Measurements from ENCODE around the gene AMHR2.
"Not testable (repeated sequence)": the region's sequence is repeated elsewhere in the genome, so short reads cannot be mapped to it uniquely, and the experiment has no call there.

The AMHR2 gene

GRCh38 chr12:53423597-53423996 is at the start of gene AMHR2:
Gene AMHR2 (plus strand): TSS chr12:53423855. CDS start chr12:53423935, 80 bp downstream.
- H3K9me3 ChIP-seq (ENCODE audit: control insufficient read depth, insufficient read depth, low read length), result no peaks in the 10 kb centered on the region
- H3K27ac ChIP-seq (ENCODE audit: low read depth, low read length), result no peak within 1 kb of the TSS
- peaks cover 9% of the 10 kb centered on the region; the same call in 1 of the 2 replicates for H3K4me1 ChIP-seq (ENCODE audit: control insufficient read depth, insufficient read depth, low read length)
- no peak within 1 kb of the TSS for H3K4me3 ChIP-seq (ENCODE audit: low read depth, low read length)
- H3K27me3 ChIP-seq (ENCODE audit: control insufficient read depth, insufficient read depth, low read length), result no peaks in the 10 kb centered on the region
- no peak within 1 kb of the TSS for H3K9ac ChIP-seq (ENCODE audit: low read depth, low read length)
- no peaks in the 10 kb centered on the region for H3K36me3 ChIP-seq (ENCODE audit: control insufficient read depth, insufficient read depth, low read length)

DNA sequence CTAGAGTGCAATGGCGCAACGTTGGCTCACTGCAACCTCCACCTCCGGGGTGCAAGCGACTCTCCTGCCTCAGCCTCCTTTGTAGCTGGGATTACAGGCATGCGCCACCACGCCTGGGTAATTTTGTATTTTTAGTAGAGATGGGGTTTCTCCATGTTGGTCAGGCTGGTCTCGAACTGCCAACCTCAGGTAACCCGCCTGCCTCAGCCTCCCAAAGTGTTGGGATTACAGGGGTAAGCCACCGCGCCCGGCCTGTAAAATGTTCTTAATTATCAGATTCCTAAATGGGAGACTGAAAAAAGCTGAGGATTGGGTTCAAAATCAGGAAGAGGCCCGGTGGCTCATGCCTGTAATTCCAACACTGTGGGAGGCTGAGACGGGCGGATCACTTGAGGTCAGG is 49.4 kb upstream of the AMHR2 start:
- H3K9me3 ChIP-seq (ENCODE audit: control insufficient read depth, insufficient read depth, low read length); H3K9ac ChIP-seq (ENCODE audit: low read depth, low read length); H3K27me3 ChIP-seq (ENCODE audit: control insufficient read depth, insufficient read depth, low read length); H3K36me3 ChIP-seq (ENCODE audit: control insufficient read depth, insufficient read depth, low read length); H3K27ac ChIP-seq (ENCODE audit: low read depth, low read length); H3K4me3 ChIP-seq (ENCODE audit: low read depth, low read length): not testable (repeated sequence)
- peaks cover 20% of the 10 kb centered on the region for H3K4me1 ChIP-seq (ENCODE audit: control insufficient read depth, insufficient read depth, low read length)

- H3K4me1 ChIP-seq (ENCODE audit: control insufficient read depth, insufficient read depth, low read length), result peaks cover 21% of the 10 kb centered on the region
- H3K9ac ChIP-seq (ENCODE audit: low read depth, low read length), result no peak overlapping the region
- H3K9me3 ChIP-seq (ENCODE audit: control insufficient read depth, insufficient read depth, low read length), result no peaks in the 10 kb centered on the region
- H3K27ac ChIP-seq (ENCODE audit: low read depth, low read length), result no peak overlapping the region
- H3K36me3 ChIP-seq (ENCODE audit: control insufficient read depth, insufficient read depth, low read length), result peaks cover 3% of the 10 kb centered on the region; the same call in 1 of the 2 replicates
- no peaks in the 10 kb centered on the region for H3K27me3 ChIP-seq (ENCODE audit: control insufficient read depth, insufficient read depth, low read length)
- H3K4me3 ChIP-seq (ENCODE audit: low read depth, low read length), result no peak overlapping the region
These were observed 46.9 kb upstream of the AMHR2 start for GRCh38 chr12:53376747-53377146.

GRCh38 chr12:53378222-53378621 is 45.4 kb upstream of the AMHR2 start:
- peak overlapping the region; percentile 99 for H3K27ac ChIP-seq (ENCODE audit: low read depth, low read length)
- H3K9me3 ChIP-seq (ENCODE audit: control insufficient read depth, insufficient read depth, low read length), result no peaks in the 10 kb centered on the region; the same call in 1 of the 2 replicates
- H3K36me3 ChIP-seq (ENCODE audit: control insufficient read depth, insufficient read depth, low read length), result peaks cover 17% of the 10 kb centered on the region
- no peaks in the 10 kb centered on the region for H3K27me3 ChIP-seq (ENCODE audit: control insufficient read depth, insufficient read depth, low read length)
- peaks cover 26% of the 10 kb centered on the region for H3K4me1 ChIP-seq (ENCODE audit: control insufficient read depth, insufficient read depth, low read length)
- H3K9ac ChIP-seq (ENCODE audit: low read depth, low read length), result peak overlapping the region; percentile 87; the same call in 1 of the 2 replicates
- H3K4me3 ChIP-seq (ENCODE audit: low read depth, low read length), result no peak overlapping the region

GRCh38 chr12:53378724-53379388 is 44.8 kb upstream of the AMHR2 start:
- no peaks in the 10 kb centered on the region for H3K27me3 ChIP-seq (ENCODE audit: control insufficient read depth, insufficient read depth, low read length)
- peak overlapping the region; percentile 71 for H3K4me3 ChIP-seq (ENCODE audit: low read depth, low read length)
- H3K36me3 ChIP-seq (ENCODE audit: control insufficient read depth, insufficient read depth, low read length), result peaks cover 23% of the 10 kb centered on the region
- peaks cover 26% of the 10 kb centered on the region for H3K4me1 ChIP-seq (ENCODE audit: control insufficient read depth, insufficient read depth, low read length)
- no peaks in the 10 kb centered on the region; the same call in 1 of the 2 replicates for H3K9me3 ChIP-seq (ENCODE audit: control insufficient read depth, insufficient read depth, low read length)
- H3K9ac ChIP-seq (ENCODE audit: low read depth, low read length), result peak overlapping the region; percentile 87
- peak overlapping the region; percentile 99 for H3K27ac ChIP-seq (ENCODE audit: low read depth, low read length)

GRCh38 chr12:53379389-53380103 is 44.1 kb upstream of the AMHR2 start:
- Histone ChIP-seq H3K4me3 (ENCODE audit: low read depth, low read length) (peak overlapping the region; percentile 71), H3K4me1 (ENCODE audit: control insufficient read depth, insufficient read depth, low read length) (peaks cover 26% of the 10 kb centered on the region), H3K9ac (ENCODE audit: low read depth, low read length) (peak overlapping the region; percentile 87), H3K36me3 (ENCODE audit: control insufficient read depth, insufficient read depth, low read length) (peaks cover 27% of the 10 kb centered on the region), H3K27me3 (ENCODE audit: control insufficient read depth, insufficient read depth, low read length) (no peaks in the 10 kb centered on the region), H3K9me3 (ENCODE audit: control insufficient read depth, insufficient read depth, low read length) (no peaks in the 10 kb centered on the region; the same call in 1 of the 2 replicates), H3K27ac (ENCODE audit: low read depth, low read length) (peak overlapping the region; percentile 100)

DNA sequence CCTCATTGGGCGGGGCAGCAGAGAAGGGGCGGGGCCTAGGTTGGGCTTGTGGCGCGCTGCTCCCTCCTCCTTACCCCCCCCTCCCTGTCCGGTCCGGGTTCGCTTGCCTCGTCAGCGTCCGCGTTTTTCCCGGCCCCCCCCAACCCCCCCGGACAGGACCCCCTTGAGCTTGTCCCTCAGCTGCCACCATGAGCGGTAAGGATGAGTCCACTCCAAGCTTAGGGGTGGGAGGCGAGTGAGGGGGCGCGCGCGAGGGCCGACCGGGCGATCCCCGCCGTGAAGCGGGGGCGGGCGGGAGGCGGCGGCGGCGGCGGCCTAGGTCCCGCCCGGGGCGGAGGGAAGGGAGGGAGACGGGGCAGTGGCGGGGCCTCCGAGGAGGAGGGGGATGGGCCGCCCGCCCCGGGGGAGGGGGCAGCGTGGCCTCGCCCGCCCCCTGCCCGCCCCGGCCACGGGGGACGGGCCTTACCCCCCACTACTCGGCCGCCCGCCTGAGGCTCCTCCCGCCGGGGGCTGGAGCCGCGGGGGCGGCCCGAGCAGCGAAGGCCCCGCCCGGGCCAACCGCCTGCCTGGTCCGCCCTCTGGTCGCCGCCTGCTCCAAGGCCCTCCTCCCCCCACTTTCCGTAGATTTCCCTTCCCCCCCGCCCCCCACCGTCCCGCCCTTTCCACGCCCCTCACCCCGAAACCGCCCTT is 43.4 kb upstream of the AMHR2 start, which contains the start of gene SP1:
Gene SP1, plus strand, starts transcription at position 73 of the 690 bp plus-strand sequence. Its CDS starts 116 bp downstream, at position 189.
- Histone ChIP-seq H3K9ac (ENCODE audit: low read depth, low read length) (peak within 1 kb of the TSS; percentile 87), H3K27me3 (ENCODE audit: control insufficient read depth, insufficient read depth, low read length) (no peaks in the 10 kb centered on the region), H3K9me3 (ENCODE audit: control insufficient read depth, insufficient read depth, low read length) (no peaks in the 10 kb centered on the region; the same call in 1 of the 2 replicates), H3K4me3 (ENCODE audit: low read depth, low read length) (peak within 1 kb of the TSS; percentile 84), H3K36me3 (ENCODE audit: control insufficient read depth, insufficient read depth, low read length) (peaks cover 28% of the 10 kb centered on the region), H3K27ac (ENCODE audit: low read depth, low read length) (peak within 1 kb of the TSS; percentile 100), H3K4me1 (ENCODE audit: control insufficient read depth, insufficient read depth, low read length) (peaks cover 26% of the 10 kb centered on the region)

- H3K9me3 ChIP-seq (ENCODE audit: control insufficient read depth, insufficient read depth, low read length), result no peaks in the 10 kb centered on the region; the same call in 1 of the 2 replicates
- H3K27ac ChIP-seq (ENCODE audit: low read depth, low read length), result peak overlapping the region; percentile 100
- H3K4me1 ChIP-seq (ENCODE audit: control insufficient read depth, insufficient read depth, low read length), result peaks cover 26% of the 10 kb centered on the region
- H3K9ac ChIP-seq (ENCODE audit: low read depth, low read length), result peak overlapping the region; percentile 72
- H3K36me3 ChIP-seq (ENCODE audit: control insufficient read depth, insufficient read depth, low read length), result peaks cover 33% of the 10 kb centered on the region
- H3K27me3 ChIP-seq (ENCODE audit: control insufficient read depth, insufficient read depth, low read length), result no peaks in the 10 kb centered on the region
- peak overlapping the region; percentile 84 for H3K4me3 ChIP-seq (ENCODE audit: low read depth, low read length)
These were observed 42.6 kb upstream of the AMHR2 start for GRCh38 chr12:53380794-53381730.

DNA sequence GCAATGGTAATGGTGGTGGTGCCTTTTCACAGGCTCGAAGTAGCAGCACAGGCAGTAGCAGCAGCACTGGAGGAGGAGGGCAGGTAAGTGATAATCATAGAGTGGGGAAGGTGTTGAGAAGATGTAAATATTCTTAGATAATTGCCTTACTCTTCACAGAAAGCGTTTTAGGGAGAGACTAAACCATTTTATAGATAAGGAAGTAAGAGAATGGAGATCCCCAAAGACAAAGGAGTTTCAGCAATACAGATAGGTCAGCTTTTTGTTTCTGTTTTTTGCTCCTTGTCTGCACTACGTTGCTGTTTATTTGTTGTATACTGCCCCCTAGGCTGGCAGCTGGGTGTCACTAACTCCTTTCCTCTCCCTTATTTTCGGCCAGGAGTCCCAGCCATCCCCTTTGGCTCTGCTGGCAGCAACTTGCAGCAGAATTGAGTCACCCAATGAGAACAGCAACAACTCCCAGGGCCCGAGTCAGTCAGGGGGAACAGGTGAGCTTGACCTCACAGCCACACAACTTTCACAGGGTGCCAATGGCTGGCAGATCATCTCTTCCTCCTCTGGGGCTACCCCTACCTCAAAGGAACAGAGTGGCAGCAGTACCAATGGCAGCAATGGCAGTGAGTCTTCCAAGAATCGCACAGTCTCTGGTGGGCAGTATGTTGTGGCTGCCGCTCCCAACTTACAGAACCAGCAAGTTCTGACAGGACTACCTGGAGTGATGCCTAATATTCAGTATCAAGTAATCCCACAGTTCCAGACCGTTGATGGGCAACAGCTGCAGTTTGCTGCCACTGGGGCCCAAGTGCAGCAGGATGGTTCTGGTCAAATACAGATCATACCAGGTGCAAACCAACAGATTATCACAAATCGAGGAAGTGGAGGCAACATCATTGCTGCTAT is 41.7 kb upstream of the AMHR2 start:
- peak overlapping the region; percentile 100 for H3K27ac ChIP-seq (ENCODE audit: low read depth, low read length)
- H3K27me3 ChIP-seq (ENCODE audit: control insufficient read depth, insufficient read depth, low read length), result no peaks in the 10 kb centered on the region
- H3K36me3 ChIP-seq (ENCODE audit: control insufficient read depth, insufficient read depth, low read length), result peaks cover 39% of the 10 kb centered on the region
- no peaks in the 10 kb centered on the region; the same call in 1 of the 2 replicates for H3K9me3 ChIP-seq (ENCODE audit: control insufficient read depth, insufficient read depth, low read length)
- H3K4me1 ChIP-seq (ENCODE audit: control insufficient read depth, insufficient read depth, low read length), result peaks cover 26% of the 10 kb centered on the region
- no peak overlapping the region for H3K9ac ChIP-seq (ENCODE audit: low read depth, low read length)
- peak overlapping the region; percentile 84 for H3K4me3 ChIP-seq (ENCODE audit: low read depth, low read length)

Measured in HUES48 (cell line).